GM21717 (cell line): ENCODE results near the gene MAP1LC3C.
"Not testable (repeated sequence)": the region's sequence is repeated elsewhere in the genome, so short reads cannot be mapped to it uniquely, and the experiment has no call there.

Experiments used
- ATAC-seq: cut with Tn5 transposase; IDR thresholded peaks from one replicate; pipeline ENCODE4 v1.9.1; 2021; ENCODE audit warnings: mild to moderate bottlenecking, moderate library complexity; ENCODE audit not compliant: unreplicated experiment

MAP1LC3C gene

GRCh38 chr1:241994171-241994570, 4.7 kb downstream of the MAP1LC3C start:
- ATAC-seq = no peak

- no peak for ATAC-seq
Observed at GRCh38 chr1:241992734-241993133, 6.2 kb downstream of the MAP1LC3C start.

- ATAC-seq = no peak
Observed at GRCh38 chr1:241990040-241990439, 8.9 kb downstream of the MAP1LC3C start.

- not testable (repeated sequence) for ATAC-seq
Observed at GRCh38 chr1:241988389-241988930, 10.4 kb downstream of the MAP1LC3C start.

GRCh38 chr1:241985787-241986186, 13.1 kb downstream of the MAP1LC3C start:
- ATAC-seq = no peak

GRCh38 chr1:241979926-241980325, 19.0 kb downstream of the MAP1LC3C start:
- ATAC-seq = no peak

GRCh38 chr1:241979071-241979470, 19.8 kb downstream of the MAP1LC3C start:
- ATAC-seq = no peak

- no peak for ATAC-seq
Observed at GRCh38 chr1:241976229-241976628, 22.7 kb downstream of the MAP1LC3C start.

GRCh38 chr1:241972703-241973369, 26.1 kb downstream of the MAP1LC3C start:
- ATAC-seq = no peak

GRCh38 chr1:241968611-241969010, 30.3 kb downstream of the MAP1LC3C start:
- no peak for ATAC-seq

GRCh38 chr1:241964550-241965282, 34.2 kb downstream of the MAP1LC3C start:
- ATAC-seq = no peak

GRCh38 chr1:241963722-241964121, 35.2 kb downstream of the MAP1LC3C start:
- ATAC-seq = no peak

- no peak for ATAC-seq
Observed at GRCh38 chr1:241962153-241962552, 36.7 kb downstream of the MAP1LC3C start.

GRCh38 chr1:241957692-241958494, 41.0 kb downstream of the MAP1LC3C start, which contains the start of gene BECN2:
BECN2 (plus strand) TSS chr1:241957767; CDS start chr1:241957767, 0 bp downstream.
- ATAC-seq = no peak

- ATAC-seq = no peak
Observed at GRCh38 chr1:241950390-241950789, 48.5 kb downstream of the MAP1LC3C start.

- no peak for ATAC-seq
Observed at GRCh38 chr1:241947354-241947753, 51.5 kb downstream of the MAP1LC3C start.
